ENCODE results near the gene MEPCE.

The MEPCE gene

DNA sequence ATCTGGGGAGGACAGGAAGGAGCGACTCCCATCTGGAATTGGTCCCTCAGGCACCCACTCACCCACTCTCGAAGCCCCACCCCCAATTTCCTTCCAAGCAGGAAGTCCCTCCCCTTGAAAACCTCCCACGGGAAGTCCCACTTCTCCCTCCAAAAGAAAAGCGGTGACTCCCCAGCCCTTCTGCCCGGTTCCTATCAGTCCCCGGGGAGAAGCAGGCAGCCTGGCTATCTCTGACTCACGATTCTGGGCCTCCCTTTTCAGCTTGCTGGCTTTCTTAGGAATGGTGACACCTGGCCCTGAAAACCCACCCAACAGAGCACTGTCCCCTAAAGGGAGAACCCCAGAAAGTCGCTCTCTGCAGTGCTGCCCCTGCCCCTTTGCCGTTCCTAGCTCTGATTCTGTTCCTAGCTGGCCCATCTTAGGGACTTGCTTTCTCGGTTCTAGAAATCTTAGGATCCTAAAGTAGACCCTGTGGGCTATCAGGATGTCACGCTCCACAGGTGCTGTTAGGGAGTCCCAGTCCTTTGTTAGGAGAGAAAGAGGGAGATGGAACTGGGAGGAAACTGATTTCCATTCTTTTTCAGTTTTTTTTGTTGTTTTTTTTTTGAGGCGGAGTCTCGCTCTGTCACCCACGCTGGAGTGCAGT, 43.3 kb downstream of the MEPCE start:
- Histone ChIP-seq H3K4me3 (replicated peaks; ENCODE audit: low read depth, low read length) (no peak overlapping the region), H3K27me3 (replicated peaks; ENCODE audit: control insufficient read depth, insufficient read depth, low read length) (no peaks in the 10 kb centered on the region), H3K36me3 (ENCODE audit: control insufficient read depth, insufficient read depth, low read length) (peaks cover 16% of the 10 kb centered on the region)
- TF ChIP-seq, protein P1, sequence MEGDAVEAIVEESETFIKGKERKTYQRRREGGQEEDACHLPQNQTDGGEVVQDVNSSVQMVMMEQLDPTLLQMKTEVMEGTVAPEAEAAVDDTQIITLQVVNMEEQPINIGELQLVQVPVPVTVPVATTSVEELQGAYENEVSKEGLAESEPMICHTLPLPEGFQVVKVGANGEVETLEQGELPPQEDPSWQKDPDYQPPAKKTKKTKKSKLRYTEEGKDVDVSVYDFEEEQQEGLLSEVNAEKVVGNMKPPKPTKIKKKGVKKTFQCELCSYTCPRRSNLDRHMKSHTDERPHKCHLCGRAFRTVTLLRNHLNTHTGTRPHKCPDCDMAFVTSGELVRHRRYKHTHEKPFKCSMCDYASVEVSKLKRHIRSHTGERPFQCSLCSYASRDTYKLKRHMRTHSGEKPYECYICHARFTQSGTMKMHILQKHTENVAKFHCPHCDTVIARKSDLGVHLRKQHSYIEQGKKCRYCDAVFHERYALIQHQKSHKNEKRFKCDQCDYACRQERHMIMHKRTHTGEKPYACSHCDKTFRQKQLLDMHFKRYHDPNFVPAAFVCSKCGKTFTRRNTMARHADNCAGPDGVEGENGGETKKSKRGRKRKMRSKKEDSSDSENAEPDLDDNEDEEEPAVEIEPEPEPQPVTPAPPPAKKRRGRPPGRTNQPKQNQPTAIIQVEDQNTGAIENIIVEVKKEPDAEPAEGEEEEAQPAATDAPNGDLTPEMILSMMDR (IDR thresholded peaks at IDR 0.05; ENCODE audit: insufficient read depth, low read length, poor library complexity, severe bottlenecking): no peak
- DNase-seq (ENCODE audit: extremely low read depth, insufficient read length): no peak

DNA sequence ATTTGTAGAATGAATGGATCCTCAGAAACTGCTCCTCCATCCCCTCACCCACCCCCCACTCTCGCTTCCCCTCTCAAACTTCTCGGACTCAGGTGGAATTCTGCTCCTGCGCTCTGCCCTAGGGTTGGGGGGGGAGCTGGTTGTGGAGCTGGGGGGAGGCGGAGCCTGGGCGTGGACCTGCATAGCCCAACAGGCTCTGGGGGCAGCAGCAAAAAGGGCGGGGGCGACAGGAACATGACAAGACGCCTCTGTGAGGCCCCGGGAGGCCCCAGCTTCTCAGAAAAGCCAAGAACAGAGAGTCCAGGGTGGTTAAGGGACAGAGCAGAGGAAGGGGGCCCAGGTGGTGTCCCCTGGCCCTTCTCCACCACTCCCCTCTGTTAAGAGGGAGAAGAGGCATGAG, 45.9 kb downstream of the MEPCE start:
- TF ChIP-seq, protein P1 (IDR thresholded peaks at IDR 0.05; ENCODE audit: insufficient read depth, low read length, poor library complexity, severe bottlenecking): no peak
- DNase-seq (ENCODE audit: extremely low read depth, insufficient read length): no peak
- peaks cover 14% of the 10 kb centered on the region for H3K36me3 ChIP-seq (ENCODE audit: control insufficient read depth, insufficient read depth, low read length)
- H3K27me3 ChIP-seq (replicated peaks; ENCODE audit: control insufficient read depth, insufficient read depth, low read length): no peaks in the 10 kb centered on the region
- H3K4me3 ChIP-seq (replicated peaks; ENCODE audit: low read depth, low read length): peak overlapping the region; percentile 92

GRCh38 chr7:100476101-100476780, 46.6 kb downstream of the MEPCE start:
- TF ChIP-seq, protein P1 (IDR thresholded peaks at IDR 0.05; ENCODE audit: insufficient read depth, low read length, poor library complexity, severe bottlenecking): no peak
- Histone ChIP-seq H3K27me3 (replicated peaks; ENCODE audit: control insufficient read depth, insufficient read depth, low read length) (no peaks in the 10 kb centered on the region), H3K36me3 (ENCODE audit: control insufficient read depth, insufficient read depth, low read length) (peaks cover 12% of the 10 kb centered on the region), H3K4me3 (replicated peaks; ENCODE audit: low read depth, low read length) (peak overlapping the region; percentile 92)
- DNase-seq (ENCODE audit: extremely low read depth, insufficient read length): no peak

DNA sequence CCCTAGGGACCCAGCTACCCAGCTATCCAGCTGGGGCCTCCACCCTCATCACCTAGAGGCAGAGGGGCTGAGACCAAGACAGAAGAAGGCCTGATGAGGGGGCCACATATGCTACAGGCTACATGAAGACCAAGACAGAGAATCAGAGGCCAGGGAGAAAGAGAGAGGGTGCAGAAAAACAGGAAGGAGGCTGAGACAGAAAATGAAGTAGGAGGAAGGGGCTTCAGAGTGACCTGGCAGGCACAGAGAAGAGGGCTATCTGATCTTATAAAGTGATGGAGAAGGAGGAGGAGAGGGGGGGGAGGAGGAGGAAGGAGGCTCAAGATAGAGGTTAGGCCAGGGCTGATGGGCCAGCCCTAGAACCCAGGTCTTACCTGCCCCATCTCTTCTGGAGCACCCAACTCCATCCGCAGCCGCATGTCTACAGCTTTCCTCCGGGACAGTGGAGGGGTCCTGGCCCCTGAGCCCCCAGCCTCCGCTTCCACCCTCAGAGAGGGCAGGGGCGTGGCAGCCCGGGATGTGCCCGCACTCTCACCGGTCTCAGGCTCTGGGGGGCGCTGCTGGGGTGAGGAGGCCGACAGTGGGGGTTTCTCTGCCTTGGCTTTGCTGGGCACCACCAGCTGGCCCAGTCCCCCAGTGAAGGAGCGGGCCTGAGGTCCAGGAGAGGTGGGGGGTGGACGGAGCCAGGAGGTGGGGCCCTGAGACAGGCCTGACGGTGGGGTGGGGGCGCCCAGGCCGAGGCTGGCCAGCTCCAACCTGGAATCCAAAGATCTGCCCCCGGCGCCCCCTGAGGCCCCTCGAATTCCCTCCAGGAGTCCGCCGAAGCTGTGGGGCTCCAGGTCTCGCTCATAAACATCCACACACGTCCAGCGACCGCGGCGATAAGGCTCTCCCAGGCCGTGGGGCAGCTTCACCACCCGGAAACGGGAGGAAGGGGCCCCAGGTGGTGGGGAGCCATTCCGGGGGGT, 47.6 kb downstream of the MEPCE start:
- DNase-seq (ENCODE audit: extremely low read depth, insufficient read length): no peak

GRCh38 chr7:100477871-100478267, 48.2 kb downstream of the MEPCE start:
- Histone ChIP-seq H3K36me3 (ENCODE audit: control insufficient read depth, insufficient read depth, low read length) (peaks cover 12% of the 10 kb centered on the region), H3K4me3 (replicated peaks; ENCODE audit: low read depth, low read length) (peak overlapping the region; percentile 92), H3K27me3 (replicated peaks; ENCODE audit: control insufficient read depth, insufficient read depth, low read length) (no peaks in the 10 kb centered on the region)
- DNase-seq (ENCODE audit: extremely low read depth, insufficient read length): peak; percentile 70
- TF ChIP-seq, protein P1 (IDR thresholded peaks at IDR 0.05; ENCODE audit: insufficient read depth, low read length, poor library complexity, severe bottlenecking): no peak

More for the DNA sequence above, 47.6 kb downstream of the MEPCE start:
- Histone ChIP-seq H3K27me3 (replicated peaks; ENCODE audit: control insufficient read depth, insufficient read depth, low read length) (no peaks in the 10 kb centered on the region), H3K36me3 (ENCODE audit: control insufficient read depth, insufficient read depth, low read length) (peaks cover 12% of the 10 kb centered on the region), H3K4me3 (replicated peaks; ENCODE audit: low read depth, low read length) (peak overlapping the region; percentile 92)
- TF ChIP-seq, protein P1 (IDR thresholded peaks at IDR 0.05; ENCODE audit: insufficient read depth, low read length, poor library complexity, severe bottlenecking): peak; percentile 60

Measured in GM06990 (cell line).